C4-2B (cell line): Measurements from ENCODE around the gene CNGA1.

Source experiments
- H3K27ac ChIP-seq: fragments of 450-650 bp; 2 replicates; pipeline ENCODE4 v1.5.1; 2017
- ZFX ChIP-seq: fragments of 450-650 bp; IDR thresholded peaks from 2 replicates; pipeline ENCODE4 v1.6.1; 2017
- TF ChIP-seq, protein P1 (sequence below): fragments of 450-650 bp; conservative IDR thresholded peaks from 2 replicates; pipeline ENCODE4 v1.5.1; 2017; ENCODE audit warnings: mild to moderate bottlenecking

Gene CNGA1

DNA sequence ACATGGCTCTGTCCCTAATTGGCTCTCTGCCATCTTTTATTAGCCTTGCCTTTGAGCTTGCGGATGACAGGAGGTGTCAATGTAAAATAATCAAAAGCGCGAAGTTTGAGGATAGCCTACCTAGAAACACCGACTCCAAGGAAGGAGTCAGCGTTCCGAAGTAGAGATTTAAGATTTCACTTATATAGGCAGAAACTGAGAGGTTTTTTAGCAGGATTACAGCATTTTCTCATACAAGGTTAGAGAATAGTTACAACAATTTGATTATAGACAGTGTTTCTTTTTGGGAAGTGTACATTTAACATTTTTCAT is 101.6 kb downstream of the CNGA1 start:
- peak overlapping the region; percentile 92 for H3K27ac ChIP-seq

DNA sequence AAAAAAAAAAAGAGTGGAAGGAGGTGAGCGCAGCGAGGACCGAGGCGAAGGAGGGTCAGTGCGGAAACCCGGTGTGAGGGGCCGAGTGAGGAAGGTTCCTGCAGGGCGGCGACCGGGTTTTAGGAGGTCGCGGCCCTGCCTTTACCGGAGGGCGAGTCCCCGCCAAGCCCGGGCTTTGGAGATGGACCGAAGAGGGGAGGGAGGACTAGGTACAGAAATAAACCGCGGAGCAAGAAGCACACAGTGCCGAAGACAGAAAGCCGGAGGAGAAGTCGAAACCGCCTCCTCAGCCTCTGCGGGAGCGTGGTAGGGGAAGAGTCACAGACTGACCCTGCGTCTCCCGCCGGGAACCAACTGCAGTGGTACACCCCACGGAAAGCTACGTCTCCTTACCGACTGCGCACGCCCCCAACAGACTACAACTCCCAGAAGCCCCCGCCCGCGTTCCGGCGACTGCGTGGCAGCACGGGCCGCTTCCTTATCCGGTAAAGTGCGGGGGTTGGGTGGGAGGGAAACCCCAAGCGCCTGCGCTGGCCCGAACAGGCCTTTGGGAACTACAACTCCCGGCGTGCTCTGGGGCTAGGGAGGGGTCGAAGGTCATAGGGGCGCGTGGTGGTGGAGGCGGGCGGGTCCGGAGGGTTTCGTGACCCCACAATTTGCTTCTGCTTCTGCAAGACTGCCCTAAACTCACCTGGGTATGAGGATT is 102.1 kb downstream of the CNGA1 start, which contains the start of gene NFXL1:
Gene NFXL1 (minus strand): TSS at position 364 of the 706 bp plus-strand sequence. CDS start 380 bp downstream, outside the sequence.
- TF ChIP-seq ZFX = peak; percentile 91
- TF ChIP-seq, protein P1, sequence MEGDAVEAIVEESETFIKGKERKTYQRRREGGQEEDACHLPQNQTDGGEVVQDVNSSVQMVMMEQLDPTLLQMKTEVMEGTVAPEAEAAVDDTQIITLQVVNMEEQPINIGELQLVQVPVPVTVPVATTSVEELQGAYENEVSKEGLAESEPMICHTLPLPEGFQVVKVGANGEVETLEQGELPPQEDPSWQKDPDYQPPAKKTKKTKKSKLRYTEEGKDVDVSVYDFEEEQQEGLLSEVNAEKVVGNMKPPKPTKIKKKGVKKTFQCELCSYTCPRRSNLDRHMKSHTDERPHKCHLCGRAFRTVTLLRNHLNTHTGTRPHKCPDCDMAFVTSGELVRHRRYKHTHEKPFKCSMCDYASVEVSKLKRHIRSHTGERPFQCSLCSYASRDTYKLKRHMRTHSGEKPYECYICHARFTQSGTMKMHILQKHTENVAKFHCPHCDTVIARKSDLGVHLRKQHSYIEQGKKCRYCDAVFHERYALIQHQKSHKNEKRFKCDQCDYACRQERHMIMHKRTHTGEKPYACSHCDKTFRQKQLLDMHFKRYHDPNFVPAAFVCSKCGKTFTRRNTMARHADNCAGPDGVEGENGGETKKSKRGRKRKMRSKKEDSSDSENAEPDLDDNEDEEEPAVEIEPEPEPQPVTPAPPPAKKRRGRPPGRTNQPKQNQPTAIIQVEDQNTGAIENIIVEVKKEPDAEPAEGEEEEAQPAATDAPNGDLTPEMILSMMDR = no peak
- peak within 1 kb of the TSS; percentile 92 for H3K27ac ChIP-seq

More for the DNA sequence above, 101.6 kb downstream of the CNGA1 start:
- TF ChIP-seq, protein P1 = no peak

DNA sequence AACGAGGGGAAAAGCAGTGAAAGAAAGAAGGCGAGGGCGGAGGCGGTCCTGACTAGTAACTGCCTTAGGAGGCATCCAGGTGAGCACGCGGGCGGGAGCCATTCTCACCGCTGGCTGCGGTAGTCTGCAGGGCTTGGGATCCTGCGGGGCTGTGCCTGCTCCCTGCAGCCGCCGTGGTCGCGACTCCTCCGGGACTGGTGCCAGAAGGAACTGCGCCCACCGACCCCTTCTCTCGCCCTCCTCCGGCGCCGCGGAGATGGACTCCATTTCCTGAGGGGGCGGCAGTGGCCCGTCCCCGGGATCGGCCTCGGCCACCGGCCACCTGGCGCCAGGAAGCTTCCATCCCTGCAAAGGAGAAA is 102.6 kb downstream of the CNGA1 start:
- H3K27ac ChIP-seq = peak overlapping the region; percentile 92

DNA sequence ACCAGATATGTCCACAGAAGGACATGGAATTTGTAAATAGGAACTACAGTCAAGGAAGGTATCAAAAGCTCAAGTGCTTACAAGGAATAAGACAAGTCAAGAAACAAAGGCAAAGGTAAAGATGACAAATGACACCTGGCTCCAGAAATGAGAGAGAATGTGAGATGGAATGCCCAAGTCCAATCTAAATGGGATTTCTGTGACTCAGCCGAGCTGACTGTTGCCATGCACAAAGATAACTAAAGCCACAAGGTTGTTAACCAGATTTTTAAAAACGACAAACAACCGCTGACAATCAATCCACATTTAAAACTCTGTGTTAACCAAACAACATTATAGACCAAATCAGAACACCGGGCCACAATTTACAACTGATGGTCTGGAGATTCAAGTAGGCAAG is 103.2 kb downstream of the CNGA1 start:
- H3K27ac ChIP-seq = peak overlapping the region; percentile 92

More for the DNA sequence above, 102.6 kb downstream of the CNGA1 start:
- TF ChIP-seq ZFX = no peak; the same call in 1 of the 2 replicates
- TF ChIP-seq, protein P1 = no peak

DNA sequence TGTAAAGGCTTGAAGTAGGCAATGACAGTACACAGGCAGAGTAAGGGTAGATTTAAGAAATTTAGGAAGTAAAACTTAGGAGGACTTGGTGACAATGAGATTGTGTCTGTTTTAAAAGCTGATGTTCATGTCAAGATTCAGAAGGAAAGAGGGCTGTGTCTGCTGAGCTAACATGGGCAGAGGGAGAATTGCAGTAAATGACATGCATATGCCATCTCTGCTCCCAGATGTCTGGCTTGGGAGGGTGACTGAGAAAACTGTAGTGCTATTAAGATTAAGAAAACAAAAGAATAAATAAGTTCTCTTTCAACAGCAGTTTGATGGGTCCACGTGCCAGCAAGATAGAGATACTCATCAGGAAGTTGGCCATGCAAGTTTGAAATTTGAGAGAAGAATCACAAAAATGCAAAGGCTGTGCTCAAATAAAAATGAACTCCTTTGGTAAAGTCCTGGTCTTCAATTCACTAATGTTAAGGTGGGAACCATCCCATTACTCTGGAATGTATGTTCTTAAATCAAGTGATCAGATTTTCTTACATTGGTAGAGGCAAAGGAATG is 109.3 kb downstream of the CNGA1 start:
- H3K27ac ChIP-seq = no peak overlapping the region
- TF ChIP-seq, protein P1 = no peak
- no peak for TF ChIP-seq ZFX

More for the DNA sequence above, 103.2 kb downstream of the CNGA1 start:
- TF ChIP-seq ZFX = no peak
- TF ChIP-seq, protein P1 = no peak

DNA sequence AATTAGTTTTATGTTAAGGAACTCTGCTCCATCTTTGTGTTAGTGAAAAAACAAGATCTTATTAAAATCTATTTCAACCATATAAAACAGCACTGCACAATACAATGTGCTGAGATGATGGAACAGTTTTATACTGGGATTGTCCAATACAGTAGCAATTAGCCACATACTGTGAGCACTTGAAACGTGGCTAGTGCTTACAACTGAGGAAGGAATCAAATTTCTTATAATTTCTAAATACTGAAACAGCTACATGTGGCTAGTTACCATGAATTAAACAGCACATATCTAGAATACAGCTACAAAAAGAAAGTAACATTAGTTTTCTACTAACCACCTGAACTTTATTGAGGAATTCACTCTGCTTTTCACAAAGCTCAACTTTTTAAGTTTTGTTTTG is 116.8 kb downstream of the CNGA1 start:
- H3K27ac ChIP-seq = no peak overlapping the region
- TF ChIP-seq, protein P1 = no peak
- no peak for TF ChIP-seq ZFX

DNA sequence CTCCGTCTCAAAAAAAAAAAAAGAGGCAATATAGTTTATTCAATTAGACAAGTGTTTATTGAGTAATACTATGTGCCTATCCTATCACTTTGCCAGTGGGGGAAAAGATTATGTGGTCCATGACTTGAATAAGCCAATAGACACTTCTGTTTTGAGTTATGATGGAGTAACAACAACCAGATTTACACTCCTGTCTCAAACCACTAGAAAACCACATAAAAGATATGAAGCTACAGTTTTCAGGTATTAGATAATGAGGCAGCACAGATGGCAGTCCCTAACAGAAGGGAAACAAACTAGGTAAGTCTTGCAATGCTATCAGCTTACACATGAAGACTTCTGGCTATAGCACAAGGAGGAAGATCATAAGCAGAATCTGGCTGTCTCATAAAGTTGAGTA is 124.6 kb downstream of the CNGA1 start:
- TF ChIP-seq, protein P1 = no peak
- TF ChIP-seq ZFX = no peak
- H3K27ac ChIP-seq = no peak overlapping the region
